Measurements from ENCODE around the gene TBX3. TPM values are rescaled to one million over a fixed set of nuclear protein-coding genes. Genes with fewer than 3 reads are reported as not detected.
"Not testable (repeated sequence)": the region's sequence is repeated elsewhere in the genome, so short reads cannot be mapped to it uniquely, and the experiment has no call there.

The TBX3 gene
- total RNA-seq (1 to 10 TPM in 5 of 6 donors, under 1 TPM in 1; 0.60 to 3.9 (median 1.6) TPM), polyA plus RNA-seq (1 to 10 TPM; 1.7 to 4.6 TPM)

DNA sequence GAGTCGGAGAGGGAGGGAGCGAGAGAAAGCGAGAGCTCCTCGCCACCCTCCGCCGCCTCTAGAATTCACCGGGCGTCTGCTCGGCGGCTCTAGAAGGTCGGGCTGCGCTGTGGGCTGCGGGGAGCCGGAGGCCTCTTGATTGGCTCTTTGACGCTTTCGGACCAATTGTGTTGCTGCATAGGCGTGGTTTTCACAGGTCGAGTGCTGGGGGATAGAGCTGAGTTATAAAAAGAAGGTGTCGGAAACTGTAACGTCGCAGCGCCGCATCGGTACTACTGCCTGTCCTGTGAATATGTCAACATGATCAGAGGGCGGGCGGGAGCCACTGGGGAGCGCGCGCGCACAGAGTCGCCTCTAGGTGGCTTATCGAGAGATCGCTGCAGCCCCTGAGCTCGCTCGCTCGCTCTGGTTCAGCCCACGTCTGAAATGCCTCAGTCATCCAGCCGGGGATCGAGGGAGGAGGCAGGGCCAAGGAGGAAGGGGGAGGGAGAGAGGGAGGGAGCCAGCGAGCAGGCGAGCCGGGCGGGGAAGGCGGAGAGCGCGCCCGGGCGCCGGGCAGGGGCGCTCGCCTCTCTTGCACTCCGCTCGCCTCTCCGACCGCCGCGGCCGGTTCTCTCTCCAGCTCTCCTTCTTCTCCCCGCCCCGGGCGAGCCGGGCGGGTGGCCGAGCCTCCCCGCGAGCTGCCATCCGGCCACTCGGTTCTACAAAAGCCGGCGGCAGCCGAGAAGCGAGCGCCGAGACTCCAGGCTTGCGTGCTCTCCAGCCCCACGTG lies at the start of gene TBX3:
Gene TBX3 (minus strand): TSS at position 78 of the 772 bp plus-strand sequence. CDS start 975 bp downstream, outside the sequence.
- FAIRE-seq: peak; percentile 26
- H3K27me3 ChIP-seq: peaks cover 0 to 73% (median 5%) of the 10 kb centered on the region in 4 donors
- WGBS, 2 donors: 1% methylated on average over 72 to 76 of the region's 76 CpGs

GRCh38 chr12:114732426-114733030 lies 48.6 kb upstream of the TBX3 start:
- H3K9me3 ChIP-seq: no peaks in the 10 kb centered on the region
- TF ChIP-seq, protein P1, sequence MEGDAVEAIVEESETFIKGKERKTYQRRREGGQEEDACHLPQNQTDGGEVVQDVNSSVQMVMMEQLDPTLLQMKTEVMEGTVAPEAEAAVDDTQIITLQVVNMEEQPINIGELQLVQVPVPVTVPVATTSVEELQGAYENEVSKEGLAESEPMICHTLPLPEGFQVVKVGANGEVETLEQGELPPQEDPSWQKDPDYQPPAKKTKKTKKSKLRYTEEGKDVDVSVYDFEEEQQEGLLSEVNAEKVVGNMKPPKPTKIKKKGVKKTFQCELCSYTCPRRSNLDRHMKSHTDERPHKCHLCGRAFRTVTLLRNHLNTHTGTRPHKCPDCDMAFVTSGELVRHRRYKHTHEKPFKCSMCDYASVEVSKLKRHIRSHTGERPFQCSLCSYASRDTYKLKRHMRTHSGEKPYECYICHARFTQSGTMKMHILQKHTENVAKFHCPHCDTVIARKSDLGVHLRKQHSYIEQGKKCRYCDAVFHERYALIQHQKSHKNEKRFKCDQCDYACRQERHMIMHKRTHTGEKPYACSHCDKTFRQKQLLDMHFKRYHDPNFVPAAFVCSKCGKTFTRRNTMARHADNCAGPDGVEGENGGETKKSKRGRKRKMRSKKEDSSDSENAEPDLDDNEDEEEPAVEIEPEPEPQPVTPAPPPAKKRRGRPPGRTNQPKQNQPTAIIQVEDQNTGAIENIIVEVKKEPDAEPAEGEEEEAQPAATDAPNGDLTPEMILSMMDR (IDR thresholded peaks at IDR 0.05): no peak
- no peaks in the 10 kb centered on the region for H3K4me1 ChIP-seq
- intact Hi-C loops (cut with DNase I): no loop called here
- H3K27me3 ChIP-seq: peaks cover 0 to 9% (median 7%) of the 10 kb centered on the region in 4 donors
- FAIRE-seq (no peak), ATAC-seq (no peak), DNase-seq (no peak)
- H3K27ac ChIP-seq: no peak overlapping the region
- WGBS, 2 donors: 39 to 41% methylated on average over 4 of the region's 4 CpGs
- H3K4me3 ChIP-seq: no peak overlapping the region
- H3K36me3 ChIP-seq: no peaks in the 10 kb centered on the region

More for the DNA sequence above, at the start of gene TBX3:
- H3K27ac ChIP-seq: peak within 1 kb of the TSS in 3 of 4 donors; percentile 10 to 34 (median 31)
- H3K4me1 ChIP-seq: peaks cover 0 to 10% (median 4%) of the 10 kb centered on the region in 3 donors
- intact Hi-C loops (cut with DNase I): no loop called here
- no peaks in the 10 kb centered on the region for H3K36me3 ChIP-seq
- TF ChIP-seq, protein P1 (IDR thresholded peaks at IDR 0.05): peak in 2 of 4 donors; percentile 22 to 36
- peak within 1 kb of the TSS; percentile 9 to 54 (median 23) for H3K4me3 ChIP-seq
- peak; percentile 77 to 90 (median 85) for ATAC-seq
- no peaks in the 10 kb centered on the region for H3K9me3 ChIP-seq
- peak; percentile 60 to 87 (median 74) for DNase-seq

DNA sequence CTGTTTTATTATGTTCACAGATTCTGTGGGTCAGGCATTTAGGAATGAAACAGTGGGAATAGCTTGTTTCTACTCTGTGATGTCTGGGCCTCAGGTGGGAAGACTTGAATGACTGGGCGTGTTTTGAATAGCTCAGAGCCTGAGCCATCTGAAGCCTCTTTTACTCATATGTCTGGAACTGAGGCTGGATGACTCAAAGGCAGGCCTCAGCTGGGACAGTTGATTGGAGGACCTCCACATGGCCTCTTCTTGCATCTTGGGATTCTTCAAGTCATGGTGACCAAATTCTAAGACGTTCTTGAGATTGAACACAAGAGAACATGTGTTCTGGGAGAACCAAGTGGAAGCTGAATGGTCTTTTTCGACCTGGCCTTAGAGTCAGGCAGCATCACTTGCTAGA lies 45.8 kb upstream of the TBX3 start:
- TF ChIP-seq, protein P1 (IDR thresholded peaks at IDR 0.05): no peak

DNA sequence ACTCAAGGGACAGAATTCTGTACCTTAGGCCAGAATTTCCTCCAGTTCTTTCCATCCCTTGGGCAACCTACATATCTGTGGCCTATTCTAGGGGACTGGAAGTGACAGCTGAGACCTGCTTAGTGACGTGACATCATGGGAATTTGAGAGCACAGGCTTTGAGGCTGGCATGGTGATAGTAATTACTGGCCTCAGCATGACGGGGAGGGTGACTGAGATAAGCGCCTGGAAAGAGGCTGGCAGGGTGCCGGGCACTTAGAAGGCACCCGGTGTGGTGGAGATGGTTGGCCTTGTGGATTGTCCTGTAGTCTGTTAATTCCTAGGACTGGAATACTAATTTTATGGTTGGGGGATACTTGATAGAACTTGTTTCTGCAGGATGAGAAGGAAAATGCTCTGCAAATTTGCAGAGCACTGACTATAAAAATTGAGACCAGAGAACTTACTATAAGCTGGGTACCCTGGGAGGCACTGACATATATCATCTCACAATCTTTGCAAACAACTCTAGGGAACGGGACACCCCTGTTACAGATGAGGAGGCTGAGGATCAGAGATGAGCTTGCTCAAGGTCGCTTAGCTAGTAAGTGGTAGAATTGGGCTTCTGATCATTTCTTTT lies 42.2 kb upstream of the TBX3 start:
- ATAC-seq: no peak

More for the DNA sequence above, 45.8 kb upstream of the TBX3 start:
- no peak for DNase-seq
- Histone ChIP-seq H3K9me3 (no peaks in the 10 kb centered on the region), H3K4me1 (no peaks in the 10 kb centered on the region), H3K36me3 (no peaks in the 10 kb centered on the region), H3K27me3 (peaks cover 0 to 9% (median 4%) of the 10 kb centered on the region in 4 donors), H3K4me3 (no peak overlapping the region), H3K27ac (no peak overlapping the region)
- WGBS, 2 donors: 52 to 56% methylated on average over 3 of the region's 3 CpGs
- no peak for ATAC-seq
- FAIRE-seq: no peak
- intact Hi-C loops (cut with DNase I): no loop called here

GRCh38 chr12:114722176-114722575 lies 38.2 kb upstream of the TBX3 start:
- intact Hi-C loops (cut with DNase I); DNase-seq; FAIRE-seq; H3K9me3 ChIP-seq; H3K4me3 ChIP-seq; H3K4me1 ChIP-seq; H3K36me3 ChIP-seq; ATAC-seq; H3K27ac ChIP-seq; H3K27me3 ChIP-seq: not testable (repeated sequence)
- WGBS, 2 donors: 75 to 95% methylated on average over 5 of the region's 5 CpGs

More for the DNA sequence above, 42.2 kb upstream of the TBX3 start:
- TF ChIP-seq, protein P1 (IDR thresholded peaks at IDR 0.05): no peak
- no peak overlapping the region for H3K4me3 ChIP-seq
- H3K27ac ChIP-seq: no peak overlapping the region
- no peak for FAIRE-seq
- no peak for DNase-seq
- no peaks in the 10 kb centered on the region for H3K27me3 ChIP-seq
- no peaks in the 10 kb centered on the region for H3K9me3 ChIP-seq
- intact Hi-C loops (cut with DNase I): no loop called here
- no peaks in the 10 kb centered on the region for H3K4me1 ChIP-seq
- WGBS, 2 donors: 29 to 32% methylated on average over 7 of the region's 7 CpGs
- H3K36me3 ChIP-seq: no peaks in the 10 kb centered on the region
